GM13977 (cell line): Measurements from ENCODE around the gene WSB2.

Source experiments
- DNase-seq: peaks from one replicate; pipeline ENCODE4 v3.0.0; 2012; ENCODE audit warnings: low spot score
- in situ Hi-C: fragments of 300-500 bp; cut with MboI; formaldehyde crosslinking; loops from one replicate; pipeline ENCODE4 v1.12.0; 2022; ENCODE audit warnings: low sequenced_read_pairs, low pct_unique_long_range_greater_than_20kb, mixed read lengths, inconsistent platforms; ENCODE audit not compliant: unreplicated experiment
- TF ChIP-seq, protein P1 (sequence below): IDR thresholded peaks from 2 replicates; pipeline ENCODE4 v1.5.1; 2012; ENCODE audit warnings: mild to moderate bottlenecking, control low read depth; ENCODE audit not compliant: insufficient read depth; ENCODE audit errors: extremely low read depth, missing control alignments

Gene WSB2

DNA sequence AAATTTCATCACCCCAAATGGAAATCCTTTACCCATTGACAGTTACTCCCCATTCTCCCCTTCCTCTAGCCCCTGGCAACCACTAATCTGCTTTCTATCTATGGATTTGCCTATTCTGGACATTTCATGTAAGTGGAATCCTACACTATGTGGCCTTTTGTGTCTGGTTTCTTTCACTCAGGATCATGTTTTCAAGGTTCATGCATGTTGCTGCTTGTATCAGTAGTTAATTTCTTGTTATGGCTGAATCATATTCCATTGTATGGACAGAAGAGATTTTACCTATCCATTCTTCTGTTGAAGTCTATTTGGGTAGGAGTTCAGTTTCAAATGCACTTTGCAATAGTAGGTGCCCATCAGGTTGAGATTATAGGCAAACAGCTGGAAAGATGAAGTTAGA is 43.1 kb downstream of the WSB2 start:
- TF ChIP-seq, protein P1, sequence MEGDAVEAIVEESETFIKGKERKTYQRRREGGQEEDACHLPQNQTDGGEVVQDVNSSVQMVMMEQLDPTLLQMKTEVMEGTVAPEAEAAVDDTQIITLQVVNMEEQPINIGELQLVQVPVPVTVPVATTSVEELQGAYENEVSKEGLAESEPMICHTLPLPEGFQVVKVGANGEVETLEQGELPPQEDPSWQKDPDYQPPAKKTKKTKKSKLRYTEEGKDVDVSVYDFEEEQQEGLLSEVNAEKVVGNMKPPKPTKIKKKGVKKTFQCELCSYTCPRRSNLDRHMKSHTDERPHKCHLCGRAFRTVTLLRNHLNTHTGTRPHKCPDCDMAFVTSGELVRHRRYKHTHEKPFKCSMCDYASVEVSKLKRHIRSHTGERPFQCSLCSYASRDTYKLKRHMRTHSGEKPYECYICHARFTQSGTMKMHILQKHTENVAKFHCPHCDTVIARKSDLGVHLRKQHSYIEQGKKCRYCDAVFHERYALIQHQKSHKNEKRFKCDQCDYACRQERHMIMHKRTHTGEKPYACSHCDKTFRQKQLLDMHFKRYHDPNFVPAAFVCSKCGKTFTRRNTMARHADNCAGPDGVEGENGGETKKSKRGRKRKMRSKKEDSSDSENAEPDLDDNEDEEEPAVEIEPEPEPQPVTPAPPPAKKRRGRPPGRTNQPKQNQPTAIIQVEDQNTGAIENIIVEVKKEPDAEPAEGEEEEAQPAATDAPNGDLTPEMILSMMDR: no peak
- in situ Hi-C loops: no loop called here
- DNase-seq: no peak

DNA sequence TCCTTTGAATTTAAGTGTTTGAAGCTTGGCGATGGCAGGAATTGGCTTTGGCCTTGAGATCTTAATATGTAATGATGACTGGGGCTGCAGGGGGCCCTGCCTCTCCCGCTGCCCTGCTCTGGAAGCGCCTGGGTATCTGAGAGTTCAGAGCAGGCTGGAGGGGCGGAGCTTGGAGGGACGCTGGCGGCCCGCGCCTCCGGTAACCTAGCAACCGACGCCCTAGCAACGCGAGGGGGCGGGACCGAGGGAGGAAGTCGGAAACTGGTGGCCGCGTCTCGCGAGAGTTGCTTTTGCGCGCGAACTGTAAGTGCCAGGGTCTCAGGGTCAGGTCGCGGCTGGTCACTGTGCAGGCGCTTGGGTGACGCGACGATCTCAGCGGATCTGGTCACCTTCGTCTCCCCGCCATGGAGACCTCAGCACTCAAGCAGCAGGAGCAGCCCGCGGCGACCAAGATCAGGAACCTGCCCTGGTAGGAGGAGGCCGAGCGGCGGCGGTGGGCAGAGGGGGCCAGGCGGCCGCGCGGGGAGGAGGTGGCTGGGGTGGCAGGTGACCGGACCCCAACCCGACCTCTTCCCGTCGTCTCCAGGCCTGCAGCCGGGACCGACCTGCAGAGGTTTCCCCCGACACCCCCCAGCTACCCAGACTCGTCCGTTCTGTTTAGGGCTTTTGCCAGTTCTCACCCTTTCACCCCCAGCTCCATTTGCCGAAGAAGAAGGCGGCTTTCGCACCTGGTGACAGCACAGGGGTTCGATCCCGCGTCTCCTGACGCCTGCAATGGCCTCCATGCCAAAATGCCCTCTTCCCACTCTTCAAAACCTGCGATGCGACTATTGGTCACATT is 44.3 kb downstream of the WSB2 start, which contains the start of gene RFC5:
RFC5 (plus strand) TSS at position 280 of the 841 bp plus-strand sequence; CDS start at position 405, 125 bp downstream.
- DNase-seq: peak; percentile 98
- in situ Hi-C loops: no loop called here
- TF ChIP-seq, protein P1: no peak

DNA sequence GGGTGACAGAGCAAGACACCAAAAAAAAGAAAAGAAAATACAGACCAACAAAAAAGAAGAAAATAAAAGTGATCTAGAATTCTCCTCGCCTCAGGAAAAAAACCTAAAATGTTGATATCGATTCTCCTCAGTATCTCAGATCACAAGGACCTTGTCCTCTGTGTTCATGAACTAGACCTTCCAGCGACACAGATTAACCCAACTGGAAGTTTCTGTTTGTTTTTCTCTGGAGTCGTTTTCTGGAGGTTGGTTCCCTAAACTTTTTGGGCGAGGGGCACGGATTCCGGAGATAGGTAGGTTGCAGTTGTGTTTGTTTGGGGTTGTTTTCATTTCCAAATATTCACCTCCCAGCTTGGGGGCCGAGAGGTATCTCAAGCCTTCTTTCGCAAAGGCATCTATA is 45.0 kb downstream of the WSB2 start:
- DNase-seq: no peak
- in situ Hi-C loops: no loop called here

DNA sequence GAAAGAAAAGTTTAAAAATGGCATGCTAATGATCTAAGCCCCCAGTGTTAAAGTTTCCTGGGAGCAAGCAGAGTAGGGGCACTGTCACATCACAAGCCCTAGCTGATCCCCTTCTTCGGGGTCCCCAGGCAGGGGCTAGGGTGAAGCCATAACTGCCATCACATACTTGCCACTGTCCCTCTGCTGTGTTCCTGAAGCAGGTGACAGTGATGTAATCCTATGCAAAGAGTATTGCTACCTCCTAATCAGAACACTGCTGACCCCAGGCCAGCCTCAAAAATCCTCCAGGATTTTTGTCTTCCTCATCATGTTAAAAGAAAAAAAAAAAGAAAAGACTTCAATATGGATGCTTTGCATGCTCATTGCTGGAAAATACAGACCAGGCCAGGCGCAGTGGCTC is 45.7 kb downstream of the WSB2 start:
- in situ Hi-C loops: no loop called here

More for the DNA sequence above, 45.0 kb downstream of the WSB2 start:
- TF ChIP-seq, protein P1: no peak

DNA sequence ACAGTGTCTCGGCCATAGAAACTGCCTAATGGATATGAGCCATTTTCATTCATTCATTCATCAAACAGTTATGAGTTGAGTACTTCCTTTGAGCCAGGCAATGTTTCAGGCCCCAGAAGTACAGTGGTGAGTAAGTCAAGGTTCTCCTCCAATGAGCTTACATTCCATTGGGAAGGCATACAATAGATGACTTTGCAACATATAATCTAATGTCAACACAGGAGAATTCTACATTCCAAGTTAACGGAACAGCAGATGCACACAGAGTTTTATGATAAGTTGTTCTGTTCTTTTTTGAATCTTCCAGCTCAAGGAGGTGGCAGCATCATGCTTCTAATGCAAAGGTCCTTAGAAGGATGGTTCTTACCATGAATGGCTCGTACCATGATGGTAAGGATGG is 47.7 kb downstream of the WSB2 start:
- DNase-seq: no peak
- in situ Hi-C loops: no loop called here
- TF ChIP-seq, protein P1: no peak

More for the DNA sequence above, 45.7 kb downstream of the WSB2 start:
- DNase-seq: no peak
- TF ChIP-seq, protein P1: no peak

DNA sequence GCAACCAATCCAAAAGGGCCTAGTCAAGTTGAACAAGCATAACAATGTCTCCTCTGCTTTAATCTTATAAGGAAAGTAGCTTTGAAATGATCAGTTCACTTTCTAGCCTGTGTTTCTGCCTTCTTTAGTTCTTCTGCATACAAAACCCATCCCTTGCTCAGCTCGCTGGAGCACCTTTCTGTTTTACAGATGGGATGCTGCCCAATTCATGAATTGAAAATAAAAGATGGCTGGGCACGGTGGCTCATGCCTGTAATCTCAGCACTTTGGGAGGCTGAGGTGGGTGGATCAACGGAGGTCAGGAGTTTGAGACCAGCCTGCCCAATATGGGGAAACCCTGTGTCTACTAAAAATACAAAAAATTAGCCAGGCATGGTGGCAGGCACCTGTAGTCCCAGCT is 49.0 kb downstream of the WSB2 start:
- in situ Hi-C loops: no loop called here
- no peak for DNase-seq
- TF ChIP-seq, protein P1: no peak
